H1 (cell line): ENCODE data around the gene SH3RF3. TPM values are rescaled to one million over a fixed set of nuclear protein-coding genes. Genes with fewer than 3 reads are reported as not detected.

Experiments
- CTCF ChIA-PET: fragments of 300-600 bp; sonication (Branson Sonifier 250); formaldehyde crosslinking; loops from one replicate; lab custom pipeline; 2021; ENCODE audit not compliant: partially characterized antibody; lab: Charles Lee
- POLR2A ChIA-PET: fragments of 300-600 bp; sonication (Branson Sonifier 250); formaldehyde crosslinking; loops from one replicate; lab custom pipeline; 2021; ENCODE audit warnings: inconsistent platforms; ENCODE audit not compliant: partially characterized antibody; lab: Charles Lee
- DNase-seq, 2 experiments: peaks; one replicate each; pipeline versions ENCODE4 v3.0.0 to v3.0.0-alpha.2; 2010 to 2022; ENCODE audit warnings: low spot score in 2 of 2, low read depth in 1 of 2, mixed read lengths in 1 of 2
- FAIRE-seq: peaks from 2 replicates; lab custom pipeline; 2011; peaks lifted over from hg19 to GRCh38; lab: Jason Lieb, UNC
- H2AFZ ChIP-seq: 2 replicates; pipeline ENCODE4 v1.8.1; 2012; ENCODE audit warnings: low read length, inconsistent platforms
- H2AK5ac ChIP-seq: 2 replicates; pipeline ENCODE4 v1.6.1; 2013; ENCODE audit warnings: low read depth, low read length
- H2BK120ac ChIP-seq: replicated peaks from 2 replicates; pipeline ENCODE3; 2013; ENCODE audit warnings: low read depth, low read length, inconsistent platforms
- H2BK12ac ChIP-seq: 2 replicates; pipeline ENCODE4 v1.6.1; 2013; ENCODE audit warnings: low read depth, low read length
- H2BK15ac ChIP-seq: 2 replicates; pipeline ENCODE4 v1.6.1; 2013; ENCODE audit warnings: low read length
- H2BK20ac ChIP-seq: 2 replicates; pipeline ENCODE4 v1.6.1; 2013; ENCODE audit warnings: low read length
- H2BK5ac ChIP-seq: 2 replicates; pipeline ENCODE4 v1.6.1; 2013; ENCODE audit warnings: low read depth, low read length
- H3K14ac ChIP-seq: 2 replicates; pipeline ENCODE4 v1.6.1; 2013; ENCODE audit warnings: inconsistent platforms; ENCODE audit not compliant: insufficient read length
- H3K18ac ChIP-seq: 2 replicates; pipeline ENCODE4 v1.6.1; 2013; ENCODE audit warnings: low read length; ENCODE audit errors: extremely low read depth
- H3K23ac ChIP-seq: 2 replicates; pipeline ENCODE4 v1.6.1; 2013; ENCODE audit warnings: inconsistent platforms; ENCODE audit not compliant: insufficient read length
- H3K23me2 ChIP-seq: 2 replicates; pipeline ENCODE4 v1.6.1; 2013; ENCODE audit warnings: low read depth, low read length
- H3K27ac ChIP-seq: 2 replicates; pipeline ENCODE4 v1.6.1; 2011; ENCODE audit warnings: low read depth, low read length, inconsistent platforms
- H3K27me3 ChIP-seq, 4 experiments: replicated peaks in 1 of 4; 1 replicate in 1 of 4; 2 replicates in 3 of 4; pipeline versions ENCODE4 v1.6.1 to v1.8.1; 2011 to 2013; ENCODE audit warnings: low read length in 3 of 4, mild to moderate bottlenecking in 3 of 4, inconsistent platforms in 2 of 4, mixed read lengths in 2 of 4, moderate library complexity in 1 of 4; ENCODE audit not compliant: control insufficient read depth in 3 of 4, insufficient read depth in 3 of 4; ENCODE audit errors: extremely low read depth in 1 of 4
- H3K36me3 ChIP-seq, 4 experiments: 2 replicates each; pipeline versions ENCODE4 v1.6.1 to v1.8.1; 2011 to 2013; ENCODE audit warnings: mild to moderate bottlenecking in 4 of 4, low read length in 3 of 4, moderate library complexity in 2 of 4, control low read depth in 1 of 4, inconsistent platforms in 1 of 4; ENCODE audit not compliant: insufficient read depth in 4 of 4, control insufficient read depth in 2 of 4
- H3K4ac ChIP-seq: replicated peaks from 2 replicates; pipeline ENCODE3; 2013; ENCODE audit warnings: low read length, low read depth, mixed read lengths, inconsistent platforms; ENCODE audit not compliant: insufficient read length
- H3K4me1 ChIP-seq, 4 experiments: replicated peaks in 1 of 4; 1 replicate in 1 of 4; 2 replicates in 3 of 4; pipeline versions ENCODE4 v1.6.1 to v1.8.1; 2011 to 2013; ENCODE audit warnings: low read length in 3 of 4, inconsistent platforms in 2 of 4, mixed read lengths in 1 of 4; ENCODE audit not compliant: insufficient read depth in 4 of 4, control insufficient read depth in 3 of 4
- H3K4me2 ChIP-seq, 2 experiments: 2 replicates each; pipeline versions ENCODE4 v1.6.1 to v1.8.1; 2011 to 2013; ENCODE audit warnings: low read depth in 2 of 2, low read length in 2 of 2, control low read depth in 1 of 2, inconsistent platforms in 1 of 2, mild to moderate bottlenecking in 1 of 2; ENCODE audit not compliant: insufficient read depth in 1 of 2
- H3K4me3 ChIP-seq, 4 experiments: fragments of 200-600, 300-600 bp in 1 of 4; sonication (generic), shearing (Covaris generic), sonication (Bioruptor Twin) in 1 of 4; 2 replicates each; pipeline versions ENCODE4 v1.5.1 to v1.8.1; 2011 to 2016; ENCODE audit warnings: low read length in 4 of 4, low read depth in 3 of 4, control low read depth in 2 of 4, inconsistent platforms in 2 of 4, mild to moderate bottlenecking in 2 of 4, mixed read lengths in 1 of 4, moderate library complexity in 1 of 4; ENCODE audit not compliant: insufficient read depth in 2 of 4; ENCODE audit errors: extremely low read depth in 1 of 4
- H3K56ac ChIP-seq: replicated peaks from 2 replicates; pipeline ENCODE3; 2013; ENCODE audit warnings: low read depth, mild to moderate bottlenecking, mixed read lengths, low read length, inconsistent platforms; ENCODE audit not compliant: insufficient read length
- H3K79me1 ChIP-seq: 2 replicates; pipeline ENCODE4 v1.6.1; 2013; ENCODE audit warnings: low read depth, low read length, control low read depth
- H3K79me2 ChIP-seq, 2 experiments: 2 replicates each; pipeline versions ENCODE4 v1.6.1 to v1.8.1; 2012 to 2013; ENCODE audit warnings: low read length in 2 of 2, mild to moderate bottlenecking in 2 of 2, inconsistent platforms in 1 of 2; ENCODE audit not compliant: insufficient read depth in 2 of 2, control insufficient read depth in 1 of 2
- H3K9ac ChIP-seq, 4 experiments: replicated peaks in 1 of 4; 1 replicate in 1 of 4; 2 replicates in 3 of 4; pipeline versions ENCODE4 v1.6.1 to v1.8.1; 2011 to 2013; ENCODE audit warnings: low read depth in 3 of 4, low read length in 3 of 4, control low read depth in 2 of 4, mild to moderate bottlenecking in 2 of 4, moderate library complexity in 2 of 4, inconsistent platforms in 1 of 4; ENCODE audit errors: extremely low read depth in 1 of 4
- H3K9me3 ChIP-seq, 2 experiments: 2 replicates each; pipeline versions ENCODE4 v1.6.1 to v1.8.1; 2012 to 2013; ENCODE audit warnings: mild to moderate bottlenecking in 2 of 2, moderate library complexity in 2 of 2, control low read depth in 1 of 2, inconsistent platforms in 1 of 2, low read depth in 1 of 2, low read length in 1 of 2, mixed read lengths in 1 of 2; ENCODE audit not compliant: insufficient read depth in 2 of 2
- H4K20me1 ChIP-seq, 2 experiments: replicated peaks in 1 of 2; 2 replicates each; pipeline versions ENCODE3 to v1.8.1; 2011 to 2013; ENCODE audit warnings: inconsistent platforms in 2 of 2, low read length in 2 of 2, mild to moderate bottlenecking in 1 of 2; ENCODE audit not compliant: insufficient read depth in 2 of 2, control insufficient read depth in 1 of 2
- H4K5ac ChIP-seq: 2 replicates; pipeline ENCODE4 v1.6.1; 2013; ENCODE audit warnings: low read length, low read depth, mixed read lengths, inconsistent platforms; ENCODE audit not compliant: insufficient read length
- H4K8ac ChIP-seq: 2 replicates; pipeline ENCODE4 v1.8.0; 2013; ENCODE audit warnings: mild to moderate bottlenecking, moderate library complexity, low read length, inconsistent platforms; ENCODE audit not compliant: insufficient read depth; ENCODE audit errors: extremely low read depth
- H4K91ac ChIP-seq: replicated peaks from 2 replicates; pipeline ENCODE3; 2013; ENCODE audit warnings: low read length, mixed read lengths, inconsistent platforms; ENCODE audit not compliant: insufficient read length
- EZH2 ChIP-seq: fragments of 200-600 bp; sonication (generic); IDR thresholded peaks from 2 replicates; pipeline ENCODE4 v1.7.1; 2012; ENCODE audit warnings: low read depth, mild to moderate bottlenecking, moderate library complexity, low read length, inconsistent platforms; ENCODE audit not compliant: severe bottlenecking
- GTF2F1 ChIP-seq: IDR thresholded peaks from 2 replicates; pipeline ENCODE4 v1.6.1; 2012; ENCODE audit warnings: low read depth, low read length, improper control_type of control experiment, borderline replicate concordance
- HDAC6 ChIP-seq: IDR thresholded peaks from one replicate; pipeline ENCODE4 v1.7.1; 2012; ENCODE audit warnings: low read depth, mild to moderate bottlenecking, inconsistent platforms, low read length, moderate library complexity
- JUND ChIP-seq: IDR thresholded peaks from 2 replicates; pipeline ENCODE4 v1.6.1; 2011; ENCODE audit warnings: mild to moderate bottlenecking, improper control_type of control experiment, low read length
- KDM1A ChIP-seq: fragments of 200-600, 300-600 bp; sonication (generic); IDR thresholded peaks from 2 replicates; pipeline ENCODE4 v1.7.1; 2016; ENCODE audit warnings: mild to moderate bottlenecking, low read length, borderline replicate concordance
- RAD21 ChIP-seq, 2 experiments: IDR thresholded peaks in 1 of 2; conservative IDR thresholded peaks in 1 of 2; 2 replicates each; pipeline ENCODE4 v1.6.1; 2011; ENCODE audit warnings: low read depth in 2 of 2, low read length in 2 of 2, improper control_type of control experiment in 1 of 2, inconsistent platforms in 1 of 2, mild to moderate bottlenecking in 1 of 2, moderate library complexity in 1 of 2
- SP2 ChIP-seq: IDR thresholded peaks from 2 replicates; pipeline ENCODE4 v1.6.1; 2012; ENCODE audit warnings: mild to moderate bottlenecking, low read length, inconsistent platforms
- WGBS, 2 experiments: shearing (Covaris generic) in 1 of 2; methylation state at CpG; one replicate each; pipeline versions ENCODE4 v1.1.6 to v1.1.7; 2013 to 2015; ENCODE audit warnings: low lambda C conversion rate in 2 of 2, mixed read lengths in 2 of 2, inconsistent platforms in 1 of 2, low coverage in 1 of 2, missing lambda C conversion rate in 1 of 2; ENCODE audit not compliant: insufficient replicate concordance in 2 of 2, insufficient coverage in 1 of 2, insufficient read length in 1 of 2; ENCODE audit errors: extremely low coverage in 1 of 2, missing lambda C conversion rate in 1 of 2; 5-methylcytosine and 5-hydroxymethylcytosine counted together
- polyA plus RNA-seq, 7 experiments: library from polyadenylated mRNA; depleted of rRNA in 3 of 7; stranded (reverse) in 5 of 7; unstranded in 2 of 7; fragments of >200 nt in 5 of 7; fragments of 200-250 nt in 2 of 7; gene quantifications; 1 replicate in 5 of 7; 2 replicates in 1 of 7; 4 replicates in 1 of 7; pipeline versions ENCODE4 v1.2.1 to v1.2.3, GENCODE V29; 2011 to 2013; ENCODE audit warnings: missing spikeins in 2 of 7, mixed read lengths in 2 of 7
- total RNA-seq: library from RNA; stranded (reverse); fragmentation: NEBNext Ultra II Directional; extraction: Animal tissue kit (Norgen Biotek cat#: 25700); gene quantifications from 2 replicates; pipeline ENCODE4 v1.2.1, GENCODE V29; 2021

The SH3RF3 gene
- total and polyA plus RNA-seq, 2 of the 8 experiments (the other 6 are each of a cell fraction or from before 2014, with no cell fraction given), result 0.11 to 0.65 TPM

- no peak overlapping the region for H2AFZ ChIP-seq
- DNase-seq, result no peak
- H3K4me1 ChIP-seq, result no peaks in the 10 kb centered on the region
- H3K4me3 ChIP-seq, result no peak overlapping the region
- no peak overlapping the region for H2BK120ac ChIP-seq
- no peak overlapping the region for H3K4ac ChIP-seq
- no peak overlapping the region for H2BK12ac ChIP-seq
- no peaks in the 10 kb centered on the region for H3K79me1 ChIP-seq
- H3K27me3 ChIP-seq, result no peaks in the 10 kb centered on the region
- no peak overlapping the region; the same call in 1 of the 2 replicates for H2BK5ac ChIP-seq
- WGBS, 2 experiments, result 88% methylated on average over 17 of the region's 17 CpGs; no CpG with 5 or more reads in 1 of the 2 experiments
- no peaks in the 10 kb centered on the region for H4K20me1 ChIP-seq
- TF ChIP-seq EZH2 (no peak), RAD21 (IDR thresholded peaks at IDR 0.05 in 1 of 2, conservative IDR thresholded peaks at IDR 0.05 in 1 of 2; ENCODE audit: low read depth in 2 of 2, low read length in 2 of 2) (no peak), KDM1A (no peak), HDAC6 (no peak), GTF2F1 (no peak), SP2 (no peak), JUND (no peak)
- TF ChIP-seq, all 59 proteins: peak for 0
- Histone ChIP-seq H2AK5ac (0 out of 2 replicates have a peak overlapping the region, but pooled peaks have one; percentile 90), H3K18ac (no peak overlapping the region), H3K9me3 (no peaks in the 10 kb centered on the region), H3K56ac (no peak overlapping the region), H3K23ac (no peak overlapping the region), H3K23me2 (no peaks in the 10 kb centered on the region), H3K4me2 (no peak overlapping the region), H3K36me3 (no peaks in the 10 kb centered on the region), H4K91ac (no peak overlapping the region), H3K27ac (no peak overlapping the region), H2BK15ac (no peak overlapping the region), H3K14ac (no peak overlapping the region), H2BK20ac (no peak overlapping the region), H4K5ac (no peak overlapping the region), H4K8ac (no peak overlapping the region), H3K79me2 (no peaks in the 10 kb centered on the region), H3K9ac (no peak overlapping the region)
- ChIA-PET POLR2A (no interaction called here), CTCF (interaction anchor here (1.4 to 2.2 kb wide), 2 partner anchors 19 to 78 kb away, joined by 3 to 6 read pairs; no protein-coding TSS in a partner anchor)
- no peak for FAIRE-seq
These were observed 303.4 kb downstream of the SH3RF3 start for GRCh38 chr2:109432421-109432820.
